Measurements from ENCODE around the gene FAM98B.

DNA sequence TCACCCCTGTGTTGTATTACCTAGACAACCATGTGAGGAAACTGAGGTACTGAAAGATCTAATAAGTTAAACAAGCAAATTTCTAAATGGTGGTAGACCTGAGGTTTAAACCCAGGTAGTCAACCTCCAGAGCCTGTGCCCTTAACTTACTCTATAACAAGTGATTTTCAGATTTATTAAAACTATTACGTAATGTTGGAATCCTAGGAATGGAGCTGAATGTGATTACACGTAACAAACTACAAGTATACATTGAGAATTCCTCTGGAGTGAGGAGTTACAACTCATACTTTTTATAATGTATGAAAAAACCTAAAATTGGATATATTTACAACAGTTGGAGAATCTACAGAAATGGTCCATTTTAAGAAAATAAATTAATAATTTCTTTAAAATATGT is 18.0 kb downstream of the FAM98B start:
- TF ChIP-seq EZH2 (IDR thresholded peaks at IDR 0.05; ENCODE audit: low read length) = no peak
- TF ChIP-seq, protein P1, sequence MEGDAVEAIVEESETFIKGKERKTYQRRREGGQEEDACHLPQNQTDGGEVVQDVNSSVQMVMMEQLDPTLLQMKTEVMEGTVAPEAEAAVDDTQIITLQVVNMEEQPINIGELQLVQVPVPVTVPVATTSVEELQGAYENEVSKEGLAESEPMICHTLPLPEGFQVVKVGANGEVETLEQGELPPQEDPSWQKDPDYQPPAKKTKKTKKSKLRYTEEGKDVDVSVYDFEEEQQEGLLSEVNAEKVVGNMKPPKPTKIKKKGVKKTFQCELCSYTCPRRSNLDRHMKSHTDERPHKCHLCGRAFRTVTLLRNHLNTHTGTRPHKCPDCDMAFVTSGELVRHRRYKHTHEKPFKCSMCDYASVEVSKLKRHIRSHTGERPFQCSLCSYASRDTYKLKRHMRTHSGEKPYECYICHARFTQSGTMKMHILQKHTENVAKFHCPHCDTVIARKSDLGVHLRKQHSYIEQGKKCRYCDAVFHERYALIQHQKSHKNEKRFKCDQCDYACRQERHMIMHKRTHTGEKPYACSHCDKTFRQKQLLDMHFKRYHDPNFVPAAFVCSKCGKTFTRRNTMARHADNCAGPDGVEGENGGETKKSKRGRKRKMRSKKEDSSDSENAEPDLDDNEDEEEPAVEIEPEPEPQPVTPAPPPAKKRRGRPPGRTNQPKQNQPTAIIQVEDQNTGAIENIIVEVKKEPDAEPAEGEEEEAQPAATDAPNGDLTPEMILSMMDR (optimal IDR thresholded peaks at IDR 0.05 in 1 of 3, IDR thresholded peaks at IDR 0.05 in 1 of 3, conservative IDR thresholded peaks at IDR 0.05 in 1 of 3; ENCODE audit: extremely low read depth in 1 of 3, insufficient read depth in 2 of 3, low read length in 3 of 3) = no peak
